Osteoblast (primary cell): Measurements from ENCODE around the gene CNOT4. TPM values are rescaled to one million over a fixed set of nuclear protein-coding genes. Genes with fewer than 3 reads are reported as not detected.

Experiments
- DNase-seq: peaks from one replicate; pipeline ENCODE4 v3.0.0; 2011; ENCODE audit warnings: low spot score, mixed read lengths; ENCODE audit not compliant: insufficient read length; ENCODE audit errors: missing footprints
- H2AFZ ChIP-seq: 2 replicates; pipeline ENCODE4 v1.6.0; 2011; ENCODE audit warnings: mild to moderate bottlenecking, low read length
- H3K27ac ChIP-seq: 2 replicates; pipeline ENCODE4 v1.5.1; 2011; ENCODE audit warnings: mild to moderate bottlenecking, low read depth, low read length, moderate library complexity
- H3K27me3 ChIP-seq: 2 replicates; pipeline ENCODE4 v1.6.0; 2012; ENCODE audit warnings: mild to moderate bottlenecking, control low read depth, inconsistent platforms, low read length, moderate library complexity; ENCODE audit not compliant: insufficient read depth
- H3K36me3 ChIP-seq: 2 replicates; pipeline ENCODE4 v1.5.1; 2011; ENCODE audit warnings: mild to moderate bottlenecking, low read length, control low read depth, moderate library complexity; ENCODE audit not compliant: insufficient read depth
- H3K4me1 ChIP-seq: 2 replicates; pipeline ENCODE4 v1.5.1; 2011; ENCODE audit warnings: mild to moderate bottlenecking, low read length, control low read depth, moderate library complexity; ENCODE audit not compliant: insufficient read depth
- H3K4me2 ChIP-seq: 2 replicates; pipeline ENCODE4 v1.6.0; 2011; ENCODE audit warnings: mild to moderate bottlenecking, low read length; ENCODE audit not compliant: insufficient read depth
- H3K4me3 ChIP-seq: fragments of 200-600 bp; sonication (generic); 3 replicates; pipeline ENCODE4 v1.5.1; 2012; ENCODE audit warnings: mild to moderate bottlenecking, low read length, inconsistent platforms; ENCODE audit not compliant: insufficient read depth
- H3K79me2 ChIP-seq: 2 replicates; pipeline ENCODE4 v1.6.0; 2012; ENCODE audit warnings: mild to moderate bottlenecking, low read length, control low read depth, inconsistent platforms; ENCODE audit not compliant: insufficient read depth
- H3K9me3 ChIP-seq: 2 replicates; pipeline ENCODE4 v1.5.1; 2011; ENCODE audit warnings: low read depth, low read length, control low read depth
- H4K20me1 ChIP-seq: 2 replicates; pipeline ENCODE4 v1.6.0; 2012; ENCODE audit warnings: mild to moderate bottlenecking, low read length, control low read depth; ENCODE audit not compliant: insufficient read depth
- CTCF ChIP-seq: IDR thresholded peaks from 2 replicates; pipeline ENCODE4 v1.5.1; 2011; ENCODE audit warnings: mild to moderate bottlenecking, low read depth, low read length, moderate library complexity; ENCODE audit errors: extremely low read depth
- total RNA-seq: library from RNA; depleted of rRNA; stranded (reverse); fragments of >200 nt; gene quantifications from 2 replicates; pipeline ENCODE4 v1.2.3, GENCODE V29; 2012

Gene CNOT4
- total RNA-seq, 1 donor = 13.4 TPM

DNA sequence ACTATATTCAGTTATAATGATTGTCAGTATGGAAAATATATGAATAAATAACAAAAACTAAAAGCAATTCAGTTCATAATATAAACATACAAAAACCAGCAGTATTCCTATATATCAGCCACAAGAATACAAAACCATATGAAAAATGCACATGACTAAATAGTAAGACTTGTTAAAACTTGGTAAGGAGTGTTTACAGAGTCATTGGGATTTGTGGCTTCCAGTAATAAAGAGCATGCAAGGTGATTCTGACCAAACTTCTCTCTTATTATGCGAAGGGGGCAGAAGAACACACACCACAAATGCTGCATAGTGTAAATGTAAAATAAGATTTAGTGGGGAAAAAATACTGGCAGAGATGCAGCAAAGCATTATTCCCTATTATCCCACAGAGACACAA is 8.8 kb upstream of the CNOT4 start:
- Histone ChIP-seq H3K4me3 (no peak overlapping the region), H3K27ac (no peak overlapping the region), H3K4me1 (no peaks in the 10 kb centered on the region), H4K20me1 (no peaks in the 10 kb centered on the region), H3K36me3 (no peaks in the 10 kb centered on the region), H3K9me3 (no peaks in the 10 kb centered on the region), H2AFZ (no peak overlapping the region), H3K79me2 (no peaks in the 10 kb centered on the region), H3K4me2 (no peak overlapping the region), H3K27me3 (no peaks in the 10 kb centered on the region)
- TF ChIP-seq CTCF = no peak
- peak; percentile 10 for DNase-seq

GRCh38 chr7:135517060-135517459 is 7.2 kb upstream of the CNOT4 start:
- Histone ChIP-seq H3K27ac (no peak overlapping the region), H2AFZ (no peak overlapping the region), H3K9me3 (no peaks in the 10 kb centered on the region), H3K36me3 (no peaks in the 10 kb centered on the region), H3K4me1 (no peaks in the 10 kb centered on the region), H3K4me2 (no peak overlapping the region), H3K79me2 (no peaks in the 10 kb centered on the region), H3K4me3 (no peak overlapping the region), H3K27me3 (no peaks in the 10 kb centered on the region), H4K20me1 (no peaks in the 10 kb centered on the region)
- TF ChIP-seq CTCF = no peak
- DNase-seq = no peak

DNA sequence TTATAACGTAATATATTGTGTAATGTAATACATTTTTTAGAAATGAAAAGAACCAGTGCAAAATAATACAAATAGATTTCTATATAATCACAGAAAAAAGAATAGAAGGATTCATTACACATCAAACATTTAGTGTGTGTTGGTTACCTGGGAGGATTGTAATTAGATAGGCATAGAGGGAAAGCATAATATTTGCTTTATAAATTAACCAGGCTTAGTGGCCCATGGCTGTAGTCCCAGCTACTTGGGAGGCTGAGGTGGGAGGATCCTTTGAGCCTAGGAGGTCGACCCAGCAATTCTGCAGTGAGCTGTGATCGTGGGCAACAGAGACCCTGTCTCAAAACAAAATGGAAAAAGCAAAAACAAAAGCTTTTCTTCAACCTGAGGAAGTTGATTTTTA is 5.0 kb upstream of the CNOT4 start:
- no peak for DNase-seq
- peaks cover 6% of the 10 kb centered on the region for H3K4me1 ChIP-seq
- no peaks in the 10 kb centered on the region for H4K20me1 ChIP-seq
- H3K4me2 ChIP-seq = no peak overlapping the region
- no peaks in the 10 kb centered on the region for H3K36me3 ChIP-seq
- no peak overlapping the region for H3K27ac ChIP-seq
- H3K27me3 ChIP-seq = no peaks in the 10 kb centered on the region
- H2AFZ ChIP-seq = no peak overlapping the region
- peaks cover under 1% of the 10 kb centered on the region for H3K79me2 ChIP-seq
- no peaks in the 10 kb centered on the region for H3K9me3 ChIP-seq
- no peak overlapping the region for H3K4me3 ChIP-seq
- no peak for TF ChIP-seq CTCF

GRCh38 chr7:135512135-135512887 is 2.4 kb upstream of the CNOT4 start:
- peaks cover 26% of the 10 kb centered on the region for H3K79me2 ChIP-seq
- no peaks in the 10 kb centered on the region for H3K27me3 ChIP-seq
- no peak overlapping the region for H3K27ac ChIP-seq
- H4K20me1 ChIP-seq = peaks cover 16% of the 10 kb centered on the region
- H3K4me3 ChIP-seq = no peak overlapping the region
- peak; percentile 71 for TF ChIP-seq CTCF
- H3K36me3 ChIP-seq = no peaks in the 10 kb centered on the region
- peaks cover 16% of the 10 kb centered on the region for H3K4me1 ChIP-seq
- H3K9me3 ChIP-seq = no peaks in the 10 kb centered on the region
- no peak for DNase-seq
- H3K4me2 ChIP-seq = no peak overlapping the region
- no peak overlapping the region for H2AFZ ChIP-seq
